ENCODE results near the gene ZSCAN1. TPM values are rescaled to one million over a fixed set of nuclear protein-coding genes. Genes with fewer than 3 reads are reported as not detected.

Gene ZSCAN1
- total RNA-seq, 1 experiment from 2014 or later, result 1.3 TPM

DNA sequence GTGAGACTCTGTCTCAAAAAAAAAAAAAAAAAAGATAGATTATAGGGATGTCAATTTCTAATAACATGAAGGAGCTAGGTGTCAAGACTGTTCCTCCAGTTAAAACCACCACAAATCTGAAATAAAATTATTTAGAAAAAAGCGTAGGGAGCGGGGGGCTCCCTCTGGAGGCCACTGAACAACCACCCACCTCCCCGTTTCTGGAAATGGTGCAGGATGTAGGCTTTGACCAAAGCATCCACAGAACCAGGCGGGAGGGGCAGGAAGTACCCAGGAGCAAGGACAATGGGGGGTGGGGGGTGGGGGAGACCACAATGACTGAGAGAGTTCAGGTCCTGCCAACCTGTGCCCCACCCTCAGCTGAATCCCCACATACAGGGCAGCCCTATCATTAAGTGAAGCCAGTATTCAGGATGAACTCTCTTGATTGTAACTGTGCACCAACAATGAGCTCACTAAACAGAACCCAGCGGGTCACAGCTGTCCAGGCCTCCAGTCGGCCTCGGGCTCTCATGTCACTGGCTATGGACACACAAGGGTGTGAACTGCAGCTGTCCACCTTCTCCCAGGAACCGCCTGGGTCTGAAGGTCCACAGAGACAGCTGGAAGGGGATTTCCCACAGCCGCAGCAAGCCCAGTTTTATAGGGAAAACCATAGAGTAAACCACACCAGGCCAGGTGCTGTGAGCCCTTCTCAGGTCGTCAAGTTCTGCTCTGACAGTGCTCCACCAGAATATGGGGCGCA is 57.6 kb downstream of the ZSCAN1 start:
- Mint-ChIP-seq H3K27ac (peak overlapping the region; percentile 88), H3K27me3 (ENCODE audit: low read depth) (no peaks in the 10 kb centered on the region), H3K4me1 (peaks cover 6% of the 10 kb centered on the region), H3K9me3 (no peaks in the 10 kb centered on the region), H3K4me3 (no peak overlapping the region), H3K36me3 (peaks cover 10% of the 10 kb centered on the region)
- ChIA-PET CTCF (interaction anchor here (0.5 to 3.1 kb wide), 11 partner anchors 27 to 92 kb away, joined by 3 to 15 read pairs (median 5); partner anchors contain the start of genes ZNF135, ZNF274 and ZNF606), POLR2A (interaction anchor here (1.0 to 1.4 kb wide), 2 partner anchors 59 to 92 kb away, joined by 3 to 4 read pairs; partner anchors contain the start of genes ZNF274 and ZNF329)
- TF ChIP-seq RORB (CRISPR knock-in tag; IDR thresholded peaks at IDR 0.05) (no peak), OVOL2 (CRISPR knock-in tag; IDR thresholded peaks at IDR 0.05; ENCODE audit: borderline replicate concordance) (no peak), ZNF317 (CRISPR knock-in tag; IDR thresholded peaks at IDR 0.05; ENCODE audit: borderline replicate concordance, low read depth) (no peak), NFE2L1 (CRISPR knock-in tag; IDR thresholded peaks at IDR 0.05) (no peak), ZNF396 (CRISPR knock-in tag; IDR thresholded peaks at IDR 0.05; ENCODE audit: borderline replicate concordance) (no peak), NFATC4 (CRISPR knock-in tag; IDR thresholded peaks at IDR 0.05) (no peak), TP53 (CRISPR knock-in tag; IDR thresholded peaks at IDR 0.05) (no peak), NFYB (CRISPR knock-in tag; conservative IDR thresholded peaks at IDR 0.05; ENCODE audit: low read depth) (no peak), JUN (CRISPR knock-in tag; IDR thresholded peaks at IDR 0.05) (no peak), PRRX2 (CRISPR knock-in tag; IDR thresholded peaks at IDR 0.05) (no peak)
- TF ChIP-seq, protein P1, sequence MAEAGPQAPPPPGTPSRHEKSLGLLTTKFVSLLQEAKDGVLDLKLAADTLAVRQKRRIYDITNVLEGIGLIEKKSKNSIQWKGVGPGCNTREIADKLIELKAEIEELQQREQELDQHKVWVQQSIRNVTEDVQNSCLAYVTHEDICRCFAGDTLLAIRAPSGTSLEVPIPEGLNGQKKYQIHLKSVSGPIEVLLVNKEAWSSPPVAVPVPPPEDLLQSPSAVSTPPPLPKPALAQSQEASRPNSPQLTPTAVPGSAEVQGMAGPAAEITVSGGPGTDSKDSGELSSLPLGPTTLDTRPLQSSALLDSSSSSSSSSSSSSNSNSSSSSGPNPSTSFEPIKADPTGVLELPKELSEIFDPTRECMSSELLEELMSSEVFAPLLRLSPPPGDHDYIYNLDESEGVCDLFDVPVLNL (CRISPR knock-in tag; IDR thresholded peaks at IDR 0.05; ENCODE audit: borderline replicate concordance, low read depth), result no peak
- TF ChIP-seq, protein P2, sequence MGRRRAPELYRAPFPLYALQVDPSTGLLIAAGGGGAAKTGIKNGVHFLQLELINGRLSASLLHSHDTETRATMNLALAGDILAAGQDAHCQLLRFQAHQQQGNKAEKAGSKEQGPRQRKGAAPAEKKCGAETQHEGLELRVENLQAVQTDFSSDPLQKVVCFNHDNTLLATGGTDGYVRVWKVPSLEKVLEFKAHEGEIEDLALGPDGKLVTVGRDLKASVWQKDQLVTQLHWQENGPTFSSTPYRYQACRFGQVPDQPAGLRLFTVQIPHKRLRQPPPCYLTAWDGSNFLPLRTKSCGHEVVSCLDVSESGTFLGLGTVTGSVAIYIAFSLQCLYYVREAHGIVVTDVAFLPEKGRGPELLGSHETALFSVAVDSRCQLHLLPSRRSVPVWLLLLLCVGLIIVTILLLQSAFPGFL (CRISPR knock-in tag; IDR thresholded peaks at IDR 0.05; ENCODE audit: borderline replicate concordance), result no peak
- TF ChIP-seq, protein P3, sequence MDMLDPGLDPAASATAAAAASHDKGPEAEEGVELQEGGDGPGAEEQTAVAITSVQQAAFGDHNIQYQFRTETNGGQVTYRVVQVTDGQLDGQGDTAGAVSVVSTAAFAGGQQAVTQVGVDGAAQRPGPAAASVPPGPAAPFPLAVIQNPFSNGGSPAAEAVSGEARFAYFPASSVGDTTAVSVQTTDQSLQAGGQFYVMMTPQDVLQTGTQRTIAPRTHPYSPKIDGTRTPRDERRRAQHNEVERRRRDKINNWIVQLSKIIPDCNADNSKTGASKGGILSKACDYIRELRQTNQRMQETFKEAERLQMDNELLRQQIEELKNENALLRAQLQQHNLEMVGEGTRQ (CRISPR knock-in tag; IDR thresholded peaks at IDR 0.05), result no peak
- DNase-seq (ENCODE audit: low spot score) (no peak), ATAC-seq (peak; percentile 77)

DNA sequence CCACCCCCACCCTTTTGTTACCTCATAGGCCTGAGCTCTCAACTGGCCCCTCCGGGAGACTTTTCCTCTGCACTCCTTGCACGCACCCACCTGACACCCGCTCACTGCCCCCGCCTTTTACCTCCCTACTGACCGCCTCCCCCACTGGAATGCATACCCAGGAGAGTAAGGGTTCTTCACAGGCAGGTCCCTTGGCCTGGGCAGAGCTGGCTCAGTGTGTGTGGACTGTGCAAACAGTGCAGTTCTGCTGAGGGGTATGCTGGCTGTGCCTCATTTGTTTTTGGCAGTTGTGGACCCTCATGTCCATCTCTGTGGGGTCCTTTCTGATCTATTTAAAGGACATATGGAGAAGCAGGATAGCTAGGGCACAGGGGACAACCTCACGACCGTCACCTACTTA is 59.2 kb downstream of the ZSCAN1 start:
- CTCF ChIA-PET, result interaction anchor here (0.6 to 3.1 kb wide), 6 partner anchors 31 to 151 kb away, joined by 3 to 15 read pairs (median 6); partner anchors contain the start of gene ZNF274
- TF ChIP-seq, protein P4, sequence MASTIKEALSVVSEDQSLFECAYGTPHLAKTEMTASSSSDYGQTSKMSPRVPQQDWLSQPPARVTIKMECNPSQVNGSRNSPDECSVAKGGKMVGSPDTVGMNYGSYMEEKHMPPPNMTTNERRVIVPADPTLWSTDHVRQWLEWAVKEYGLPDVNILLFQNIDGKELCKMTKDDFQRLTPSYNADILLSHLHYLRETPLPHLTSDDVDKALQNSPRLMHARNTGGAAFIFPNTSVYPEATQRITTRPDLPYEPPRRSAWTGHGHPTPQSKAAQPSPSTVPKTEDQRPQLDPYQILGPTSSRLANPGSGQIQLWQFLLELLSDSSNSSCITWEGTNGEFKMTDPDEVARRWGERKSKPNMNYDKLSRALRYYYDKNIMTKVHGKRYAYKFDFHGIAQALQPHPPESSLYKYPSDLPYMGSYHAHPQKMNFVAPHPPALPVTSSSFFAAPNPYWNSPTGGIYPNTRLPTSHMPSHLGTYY (CRISPR knock-in tag; IDR thresholded peaks at IDR 0.05), result no peak
- no peak for TF ChIP-seq TCF7 (CRISPR knock-in tag; IDR thresholded peaks at IDR 0.05; ENCODE audit: low read depth)
- TF ChIP-seq, protein P5, sequence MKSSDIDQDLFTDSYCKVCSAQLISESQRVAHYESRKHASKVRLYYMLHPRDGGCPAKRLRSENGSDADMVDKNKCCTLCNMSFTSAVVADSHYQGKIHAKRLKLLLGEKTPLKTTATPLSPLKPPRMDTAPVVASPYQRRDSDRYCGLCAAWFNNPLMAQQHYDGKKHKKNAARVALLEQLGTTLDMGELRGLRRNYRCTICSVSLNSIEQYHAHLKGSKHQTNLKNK (CRISPR knock-in tag; IDR thresholded peaks at IDR 0.05), result no peak
- TF ChIP-seq, protein P6, sequence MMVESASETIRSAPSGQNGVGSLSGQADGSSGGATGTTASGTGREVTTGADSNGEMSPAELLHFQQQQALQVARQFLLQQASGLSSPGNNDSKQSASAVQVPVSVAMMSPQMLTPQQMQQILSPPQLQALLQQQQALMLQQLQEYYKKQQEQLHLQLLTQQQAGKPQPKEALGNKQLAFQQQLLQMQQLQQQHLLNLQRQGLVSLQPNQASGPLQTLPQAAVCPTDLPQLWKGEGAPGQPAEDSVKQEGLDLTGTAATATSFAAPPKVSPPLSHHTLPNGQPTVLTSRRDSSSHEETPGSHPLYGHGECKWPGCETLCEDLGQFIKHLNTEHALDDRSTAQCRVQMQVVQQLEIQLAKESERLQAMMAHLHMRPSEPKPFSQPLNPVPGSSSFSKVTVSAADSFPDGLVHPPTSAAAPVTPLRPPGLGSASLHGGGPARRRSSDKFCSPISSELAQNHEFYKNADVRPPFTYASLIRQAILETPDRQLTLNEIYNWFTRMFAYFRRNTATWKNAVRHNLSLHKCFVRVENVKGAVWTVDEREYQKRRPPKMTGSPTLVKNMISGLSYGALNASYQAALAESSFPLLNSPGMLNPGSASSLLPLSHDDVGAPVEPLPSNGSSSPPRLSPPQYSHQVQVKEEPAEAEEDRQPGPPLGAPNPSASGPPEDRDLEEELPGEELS (CRISPR knock-in tag; IDR thresholded peaks at IDR 0.05), result no peak
- TF ChIP-seq, protein P7, sequence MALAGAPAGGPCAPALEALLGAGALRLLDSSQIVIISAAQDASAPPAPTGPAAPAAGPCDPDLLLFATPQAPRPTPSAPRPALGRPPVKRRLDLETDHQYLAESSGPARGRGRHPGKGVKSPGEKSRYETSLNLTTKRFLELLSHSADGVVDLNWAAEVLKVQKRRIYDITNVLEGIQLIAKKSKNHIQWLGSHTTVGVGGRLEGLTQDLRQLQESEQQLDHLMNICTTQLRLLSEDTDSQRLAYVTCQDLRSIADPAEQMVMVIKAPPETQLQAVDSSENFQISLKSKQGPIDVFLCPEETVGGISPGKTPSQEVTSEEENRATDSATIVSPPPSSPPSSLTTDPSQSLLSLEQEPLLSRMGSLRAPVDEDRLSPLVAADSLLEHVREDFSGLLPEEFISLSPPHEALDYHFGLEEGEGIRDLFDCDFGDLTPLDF (CRISPR knock-in tag; IDR thresholded peaks at IDR 0.05), result no peak
- TF ChIP-seq, protein P2 (CRISPR knock-in tag; IDR thresholded peaks at IDR 0.05; ENCODE audit: borderline replicate concordance), result no peak
- TF ChIP-seq, protein P8, sequence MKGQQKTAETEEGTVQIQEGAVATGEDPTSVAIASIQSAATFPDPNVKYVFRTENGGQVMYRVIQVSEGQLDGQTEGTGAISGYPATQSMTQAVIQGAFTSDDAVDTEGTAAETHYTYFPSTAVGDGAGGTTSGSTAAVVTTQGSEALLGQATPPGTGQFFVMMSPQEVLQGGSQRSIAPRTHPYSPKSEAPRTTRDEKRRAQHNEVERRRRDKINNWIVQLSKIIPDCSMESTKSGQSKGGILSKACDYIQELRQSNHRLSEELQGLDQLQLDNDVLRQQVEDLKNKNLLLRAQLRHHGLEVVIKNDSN (CRISPR knock-in tag; IDR thresholded peaks at IDR 0.05), result no peak
- TF ChIP-seq ZNF416 (CRISPR knock-in tag; IDR thresholded peaks at IDR 0.05), result no peak
- no peak for TF ChIP-seq RELA (CRISPR knock-in tag; IDR thresholded peaks at IDR 0.05; ENCODE audit: borderline replicate concordance)

More for the DNA sequence above, 59.2 kb downstream of the ZSCAN1 start:
- POLR2A ChIA-PET, result interaction anchor here (0.6 to 0.9 kb wide), 2 partner anchors 34 to 41 kb away, joined by 4 read pairs; partner anchors contain the start of gene ZNF135
- no peak overlapping the region for H3K4me3 Mint-ChIP-seq
- H3K27me3 Mint-ChIP-seq (ENCODE audit: low read depth), result no peaks in the 10 kb centered on the region
- peaks cover 7% of the 10 kb centered on the region; the same call in 1 of the 2 replicates for H3K36me3 Mint-ChIP-seq
- ATAC-seq (no peak), DNase-seq (ENCODE audit: low spot score) (no peak)
- H3K4me1 Mint-ChIP-seq, result peaks cover 13% of the 10 kb centered on the region
- H3K9me3 Mint-ChIP-seq, result no peaks in the 10 kb centered on the region
- H3K27ac Mint-ChIP-seq, result 0 out of 2 replicates have a peak overlapping the region, but pooled peaks have one; percentile 34
